Mesenchymal stem cell (in vitro differentiated cells and primary cell): ENCODE data around the gene CFAP100.

Experiments
- DNase-seq: peaks from one replicate; pipeline ENCODE4 v3.0.0-alpha.2; 2013
- H2AFZ ChIP-seq: one replicate; pipeline ENCODE4 v1.6.1; 2013; ENCODE audit warnings: low read depth, mild to moderate bottlenecking, control low read depth, inconsistent platforms, low read length, moderate library complexity
- H2AK5ac ChIP-seq: 2 replicates; pipeline ENCODE4 v1.6.1; 2013; ENCODE audit warnings: low read length, moderate library complexity, mild to moderate bottlenecking, inconsistent platforms; ENCODE audit not compliant: severe bottlenecking
- H2BK120ac ChIP-seq: one replicate; pipeline ENCODE4 v1.6.1; 2013; ENCODE audit warnings: low read depth, mild to moderate bottlenecking, inconsistent platforms, low read length, moderate library complexity
- H2BK12ac ChIP-seq, 2 experiments: one replicate each; pipeline ENCODE4 v1.6.1; 2013; ENCODE audit warnings: inconsistent platforms in 2 of 2, low read length in 2 of 2, mild to moderate bottlenecking in 2 of 2, moderate library complexity in 2 of 2, control low read depth in 1 of 2
- H2BK15ac ChIP-seq: one replicate; pipeline ENCODE4 v1.6.1; 2013; ENCODE audit warnings: mild to moderate bottlenecking, low read depth, inconsistent platforms; ENCODE audit not compliant: poor library complexity, severe bottlenecking
- H2BK5ac ChIP-seq: 2 replicates; pipeline ENCODE4 v1.6.1; 2013; ENCODE audit warnings: low read depth, mild to moderate bottlenecking, low read length, control low read depth, inconsistent platforms; ENCODE audit not compliant: poor library complexity, severe bottlenecking
- H3K14ac ChIP-seq, 2 experiments: one replicate each; pipeline ENCODE4 v1.6.1; 2013; ENCODE audit warnings: inconsistent platforms in 2 of 2, low read length in 2 of 2, control low read depth in 1 of 2, mild to moderate bottlenecking in 1 of 2, moderate library complexity in 1 of 2
- H3K18ac ChIP-seq, 2 experiments: one replicate each; pipeline ENCODE4 v1.6.1; 2013; ENCODE audit warnings: inconsistent platforms in 2 of 2, low read length in 2 of 2, control low read depth in 1 of 2, low read depth in 1 of 2, mild to moderate bottlenecking in 1 of 2
- H3K23ac ChIP-seq, 2 experiments: one replicate each; pipeline ENCODE4 v1.6.1; 2013; ENCODE audit warnings: inconsistent platforms in 2 of 2, low read length in 2 of 2, mild to moderate bottlenecking in 2 of 2, moderate library complexity in 2 of 2, control low read depth in 1 of 2
- H3K27ac ChIP-seq: 2 replicates; pipeline ENCODE4 v1.5.1; 2013; ENCODE audit warnings: mild to moderate bottlenecking, moderate library complexity, low read length, control low read depth, inconsistent platforms; ENCODE audit not compliant: poor library complexity, severe bottlenecking
- H3K27me3 ChIP-seq, 2 experiments: 2 replicates each; pipeline versions ENCODE4 v1.6.1 to v1.7.0; 2013; ENCODE audit warnings: low read length in 2 of 2, mild to moderate bottlenecking in 2 of 2, moderate library complexity in 2 of 2, control low read depth in 1 of 2, inconsistent platforms in 1 of 2; ENCODE audit not compliant: control insufficient read depth in 1 of 2, insufficient read depth in 1 of 2
- H3K36me3 ChIP-seq, 2 experiments: 2 replicates each; pipeline versions ENCODE4 v1.6.1 to v1.7.0; 2013; ENCODE audit warnings: low read length in 2 of 2, control low read depth in 1 of 2, inconsistent platforms in 1 of 2, low read depth in 1 of 2, mild to moderate bottlenecking in 1 of 2; ENCODE audit not compliant: insufficient read depth in 2 of 2, control insufficient read depth in 1 of 2
- H3K4ac ChIP-seq, 2 experiments: one replicate each; pipeline ENCODE4 v1.6.1; 2013; ENCODE audit warnings: inconsistent platforms in 2 of 2, low read length in 2 of 2, mild to moderate bottlenecking in 2 of 2, moderate library complexity in 2 of 2, control low read depth in 1 of 2, low read depth in 1 of 2
- H3K4me1 ChIP-seq: 2 replicates; pipeline ENCODE4 v1.6.1; 2013; ENCODE audit warnings: low read depth, low read length, control low read depth; ENCODE audit not compliant: control insufficient read depth, insufficient read depth
- H3K4me2 ChIP-seq: 2 replicates; pipeline ENCODE4 v1.6.1; 2013; ENCODE audit warnings: low read length, mild to moderate bottlenecking, inconsistent platforms; ENCODE audit not compliant: poor library complexity, severe bottlenecking
- H3K4me3 ChIP-seq, 2 experiments: 2 replicates each; pipeline versions ENCODE4 v1.5.1 to v1.7.0; 2013; ENCODE audit warnings: low read length in 2 of 2, mild to moderate bottlenecking in 2 of 2, control low read depth in 1 of 2, low read depth in 1 of 2; ENCODE audit not compliant: insufficient read depth in 1 of 2
- H3K79me1 ChIP-seq: replicated peaks from 2 replicates; pipeline ENCODE4 v1.6.1; 2013; ENCODE audit warnings: mild to moderate bottlenecking, control low read depth, low read length, inconsistent platforms; ENCODE audit not compliant: poor library complexity, severe bottlenecking
- H3K9ac ChIP-seq: 2 replicates; pipeline ENCODE4 v1.7.0; 2013; ENCODE audit warnings: mild to moderate bottlenecking, low read length, moderate library complexity
- H3K9me3 ChIP-seq: 2 replicates; pipeline ENCODE4 v1.7.0; 2013; ENCODE audit warnings: mild to moderate bottlenecking, low read length; ENCODE audit not compliant: control insufficient read depth
- H4K8ac ChIP-seq: one replicate; pipeline ENCODE4 v1.6.1; 2013; ENCODE audit warnings: inconsistent platforms, mild to moderate bottlenecking, low read length, moderate library complexity
- H4K91ac ChIP-seq: one replicate; pipeline ENCODE4 v1.6.1; 2013; ENCODE audit warnings: mild to moderate bottlenecking, low read length, inconsistent platforms
- WGBS: methylation state at CpG from one replicate; pipeline ENCODE4 v1.1.7; 2013; ENCODE audit warnings: mixed read lengths; 5-methylcytosine and 5-hydroxymethylcytosine counted together

Gene CFAP100

DNA sequence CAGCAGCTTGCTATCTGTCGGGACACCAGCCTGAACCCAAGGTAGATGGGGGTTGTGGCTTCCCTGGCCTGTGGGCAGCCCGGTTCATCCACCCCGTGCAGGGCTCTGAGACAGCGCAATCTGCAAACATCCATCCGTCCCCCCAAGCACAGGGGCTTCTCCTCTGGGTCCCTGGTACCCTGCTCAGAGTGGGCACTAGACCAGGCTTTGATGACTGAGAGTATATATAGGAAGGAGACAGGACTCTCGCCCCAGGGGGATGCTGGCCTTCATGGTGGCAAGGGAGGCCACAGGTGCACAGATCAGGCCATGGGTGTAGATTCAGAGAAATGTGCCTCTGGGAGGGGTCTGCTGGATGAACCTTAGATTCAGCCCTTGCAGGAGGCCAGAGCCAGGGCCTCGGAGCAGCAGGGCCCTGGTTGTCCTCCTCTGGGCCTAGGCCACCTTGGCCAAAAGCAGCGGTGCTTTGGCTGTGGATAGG is 40.3 kb downstream of the CFAP100 start:
- Histone ChIP-seq H3K9ac (no peak overlapping the region), H3K9me3 (no peaks in the 10 kb centered on the region), H3K27me3 (no peaks in the 10 kb centered on the region), H2AK5ac (no peak overlapping the region), H2BK12ac (no peak overlapping the region), H3K4ac (no peak overlapping the region), H3K14ac (no peak overlapping the region), H3K18ac (no peak overlapping the region), H4K8ac (no peak overlapping the region), H2BK15ac (no peak overlapping the region), H3K36me3 (peaks cover 37 to 45% of the 10 kb centered on the region in 2 experiments), H2BK5ac (no peak overlapping the region), H3K27ac (no peak overlapping the region), H4K91ac (no peak overlapping the region), H3K23ac (no peak overlapping the region), H3K79me1 (no peaks in the 10 kb centered on the region), H3K4me1 (peaks cover 3% of the 10 kb centered on the region), H2BK120ac (no peak overlapping the region), H3K4me2 (no peak overlapping the region), H3K4me3 (no peak overlapping the region), H2AFZ (no peak overlapping the region)
- 89% methylated on average over 7 of the region's 8 CpGs for WGBS
- DNase-seq, result no peak

- Histone ChIP-seq H2AK5ac (no peak overlapping the region), H2BK5ac (no peak overlapping the region), H4K8ac (no peak overlapping the region), H3K9me3 (no peaks in the 10 kb centered on the region), H3K27me3 (no peaks in the 10 kb centered on the region), H3K9ac (no peak overlapping the region), H2BK12ac (no peak overlapping the region), H2BK120ac (no peak overlapping the region), H3K27ac (no peak overlapping the region), H2BK15ac (no peak overlapping the region), H3K4me3 (no peak overlapping the region), H3K4me2 (no peak overlapping the region), H3K4ac (no peak overlapping the region), H3K14ac (no peak overlapping the region), H3K36me3 (peaks cover 37 to 50% of the 10 kb centered on the region in 2 experiments), H3K79me1 (peaks cover 2% of the 10 kb centered on the region), H4K91ac (no peak overlapping the region), H3K23ac (no peak overlapping the region), H2AFZ (no peak overlapping the region), H3K18ac (no peak overlapping the region), H3K4me1 (peaks cover 3% of the 10 kb centered on the region)
- no peak for DNase-seq
- 89% methylated on average over 14 of the region's 14 CpGs for WGBS
These were observed 41.0 kb downstream of the CFAP100 start for GRCh38 chr3:126435456-126436315.

GRCh38 chr3:126436826-126437717 is 42.4 kb downstream of the CFAP100 start:
- Histone ChIP-seq H2BK12ac (no peak overlapping the region), H3K9ac (no peak overlapping the region), H3K23ac (no peak overlapping the region), H2BK15ac (no peak overlapping the region), H3K4me2 (no peak overlapping the region), H3K27me3 (no peaks in the 10 kb centered on the region), H2BK120ac (no peak overlapping the region), H2BK5ac (no peak overlapping the region), H4K8ac (no peak overlapping the region), H2AFZ (no peak overlapping the region), H3K4me1 (peaks cover 3% of the 10 kb centered on the region), H3K79me1 (peaks cover 4% of the 10 kb centered on the region), H3K14ac (no peak overlapping the region), H4K91ac (no peak overlapping the region), H3K18ac (no peak overlapping the region), H3K4me3 (no peak overlapping the region), H3K9me3 (no peaks in the 10 kb centered on the region), H3K36me3 (peaks cover 37 to 60% of the 10 kb centered on the region in 2 experiments), H3K27ac (no peak overlapping the region), H2AK5ac (no peak overlapping the region), H3K4ac (no peak overlapping the region)
- WGBS, result 97% methylated on average over 18 of the region's 18 CpGs
- DNase-seq, result no peak

- Histone ChIP-seq H3K4me1 (peaks cover 3% of the 10 kb centered on the region), H2BK12ac (no peak overlapping the region), H4K8ac (no peak overlapping the region), H3K27ac (no peak overlapping the region), H3K23ac (no peak overlapping the region), H3K9me3 (no peaks in the 10 kb centered on the region), H2BK5ac (no peak overlapping the region), H3K4me2 (no peak overlapping the region), H3K9ac (no peak overlapping the region), H2AFZ (no peak overlapping the region), H3K4me3 (no peak overlapping the region), H3K18ac (no peak overlapping the region), H2AK5ac (no peak overlapping the region), H3K27me3 (no peaks in the 10 kb centered on the region), H2BK120ac (no peak overlapping the region), H3K36me3 (peaks cover 37 to 60% of the 10 kb centered on the region in 2 experiments), H4K91ac (no peak overlapping the region), H3K4ac (no peak overlapping the region), H2BK15ac (no peak overlapping the region), H3K79me1 (peaks cover 4% of the 10 kb centered on the region), H3K14ac (no peak overlapping the region)
- DNase-seq, result no peak
- 97% methylated on average over 6 of the region's 8 CpGs for WGBS
These were observed 43.5 kb downstream of the CFAP100 start for GRCh38 chr3:126438186-126438585.
